NOMO-1 treated with dmso at 0.1 percent for 144 hours (cell line): ENCODE results near the gene CPXM1.
"Not testable (repeated sequence)": the region's sequence is repeated elsewhere in the genome, so short reads cannot be mapped to it uniquely, and the experiment has no call there.

Experiments
- DNase-seq: peaks from one replicate; lab custom pipeline; 2025; ENCODE audit not compliant: unreplicated experiment; lab: John Stamatoyannopoulos, UW

CPXM1 gene

GRCh38 chr20:2800521-2801285, at the start of gene CPXM1:
Gene CPXM1, minus strand, starts transcription at chr20:2800627. Its CDS starts 55 bp downstream, at chr20:2800572.
- DNase-seq, result peak; percentile 67

- no peak for DNase-seq
These were observed 49.1 kb upstream of the CPXM1 start for GRCh38 chr20:2849529-2849928.

- DNase-seq, result no peak
These were observed 47.4 kb upstream of the CPXM1 start for GRCh38 chr20:2847802-2848201.

- DNase-seq, result no peak
These were observed 46.3 kb upstream of the CPXM1 start for GRCh38 chr20:2846698-2847097.

- no peak for DNase-seq
These were observed 45.2 kb upstream of the CPXM1 start for GRCh38 chr20:2845607-2846006.

GRCh38 chr20:2840967-2841531, 40.6 kb upstream of the CPXM1 start:
- no peak for DNase-seq

GRCh38 chr20:2840138-2840966, 39.9 kb upstream of the CPXM1 start, which contains the start of the genes PCED1A and VPS16:
Gene PCED1A, minus strand, starts transcription at chr20:2840655. Its CDS starts 743 bp downstream, at chr20:2839912.
Gene VPS16, plus strand, starts transcription at chr20:2840745. Its CDS starts 30 bp downstream, at chr20:2840775.
- DNase-seq, result peak; percentile 71

- no peak for DNase-seq
These were observed 39.3 kb upstream of the CPXM1 start for GRCh38 chr20:2839732-2840137.

GRCh38 chr20:2838847-2839671, 38.6 kb upstream of the CPXM1 start:
- no peak for DNase-seq

GRCh38 chr20:2838170-2838797, 37.9 kb upstream of the CPXM1 start:
- no peak for DNase-seq

GRCh38 chr20:2837221-2837960, 37.0 kb upstream of the CPXM1 start:
- DNase-seq, result no peak

GRCh38 chr20:2836035-2836434, 35.6 kb upstream of the CPXM1 start:
- DNase-seq, result no peak

- no peak for DNase-seq
These were observed 34.9 kb upstream of the CPXM1 start for GRCh38 chr20:2835331-2835796.

GRCh38 chr20:2834401-2835110, 34.1 kb upstream of the CPXM1 start:
- DNase-seq, result no peak

GRCh38 chr20:2833761-2834160, 33.3 kb upstream of the CPXM1 start:
- no peak for DNase-seq

GRCh38 chr20:2831206-2831605, 30.8 kb upstream of the CPXM1 start:
- DNase-seq, result not testable (repeated sequence)

- DNase-seq, result no peak
These were observed 28.9 kb upstream of the CPXM1 start for GRCh38 chr20:2829376-2829775.

- no peak for DNase-seq
These were observed 26.2 kb upstream of the CPXM1 start for GRCh38 chr20:2826655-2827054.

GRCh38 chr20:2825761-2826160, 25.3 kb upstream of the CPXM1 start:
- DNase-seq, result no peak
